GM21619 (cell line): ENCODE data around the gene PRRC1.

Experiments
- ATAC-seq: cut with Tn5 transposase; IDR thresholded peaks from one replicate; pipeline ENCODE4 v1.9.1; 2021; ENCODE audit not compliant: unreplicated experiment

The PRRC1 gene

GRCh38 chr5:127517480-127518318, at the start of gene PRRC1:
Gene PRRC1 (plus strand): TSS chr5:127517640. CDS start chr5:127523480, 5,840 bp downstream.
- ATAC-seq = peak; percentile 91

GRCh38 chr5:127471211-127471610, 46.2 kb upstream of the PRRC1 start:
- ATAC-seq = no peak

- no peak for ATAC-seq
These were observed 44.7 kb upstream of the PRRC1 start for GRCh38 chr5:127472700-127473099.

- no peak for ATAC-seq
These were observed 31.0 kb upstream of the PRRC1 start for GRCh38 chr5:127486471-127486870.

DNA sequence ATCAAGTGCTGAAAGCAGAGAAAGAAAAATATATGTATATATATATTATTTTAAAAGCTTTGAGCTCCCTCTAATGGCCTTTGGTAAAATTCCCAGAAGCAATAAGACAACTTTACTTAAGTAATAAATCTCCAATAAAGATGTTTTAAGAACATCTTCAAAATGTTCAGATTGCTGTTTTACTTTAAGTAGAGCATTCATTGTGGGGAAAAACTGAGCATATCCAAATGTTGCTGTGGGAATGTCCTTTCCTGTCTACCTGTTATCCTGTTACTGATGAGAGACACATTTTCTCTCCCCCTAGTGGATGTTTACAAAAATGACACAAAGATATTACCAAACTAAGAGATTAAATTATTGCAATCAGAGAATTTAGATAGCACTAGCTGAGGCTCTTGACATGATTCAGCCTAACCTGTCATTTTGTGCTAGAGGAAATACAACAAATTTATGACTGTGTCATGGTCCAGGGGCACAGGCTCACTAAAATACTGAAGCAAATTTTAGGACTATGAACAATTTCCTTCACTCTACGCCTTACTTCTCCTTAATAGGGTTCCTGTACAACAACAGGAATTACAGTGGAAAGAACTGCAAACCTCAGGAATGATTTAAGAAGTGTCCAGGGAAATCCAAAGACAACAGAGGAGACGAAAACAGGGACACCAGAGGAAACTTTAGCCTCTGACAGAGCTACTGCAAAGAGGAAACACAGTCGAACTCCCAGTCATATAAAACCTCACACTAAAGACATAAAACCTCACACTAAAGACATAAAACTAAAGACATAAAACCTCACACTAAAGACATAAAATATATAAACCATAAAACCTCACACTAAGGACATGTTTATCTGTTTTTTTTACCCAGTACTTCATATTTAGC, 24.3 kb upstream of the PRRC1 start:
- ATAC-seq = peak; percentile 79

DNA sequence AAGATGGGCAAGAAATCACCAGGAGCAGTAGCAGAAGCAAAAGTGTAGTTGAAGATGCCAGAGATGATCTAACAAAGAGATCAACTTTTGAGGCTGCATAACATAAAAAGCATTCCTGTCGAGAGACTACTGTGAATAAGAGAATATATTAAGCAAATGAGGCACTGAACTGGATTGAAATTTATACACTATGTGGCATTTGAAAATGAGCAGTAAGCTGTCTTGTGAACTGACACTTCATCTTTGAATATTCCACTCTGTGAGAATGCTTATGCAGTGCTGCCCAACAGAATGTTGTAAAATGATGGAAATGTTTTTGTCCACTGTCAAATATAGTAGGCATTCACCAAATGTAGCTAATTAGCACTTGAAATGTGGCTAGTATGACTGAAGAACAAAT, 18.9 kb upstream of the PRRC1 start:
- ATAC-seq = no peak

DNA sequence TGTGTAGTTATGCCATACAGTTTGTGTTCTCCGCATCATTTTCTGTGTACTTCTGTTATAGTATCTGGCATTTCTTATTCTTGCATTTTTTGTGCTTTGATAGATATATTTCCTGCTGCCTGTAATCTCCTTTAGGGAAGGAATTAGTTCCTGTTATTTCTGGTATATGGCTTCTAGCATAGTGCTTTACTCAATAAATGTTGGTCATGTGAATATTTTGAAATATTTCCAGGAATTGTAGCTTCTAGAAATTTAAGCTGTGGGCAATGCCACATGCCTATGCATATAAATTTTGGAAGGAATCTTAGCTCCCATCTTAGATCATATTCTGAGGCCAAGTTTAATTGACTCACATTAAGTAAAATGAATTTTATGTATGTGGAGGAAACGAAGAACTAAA, 11.5 kb upstream of the PRRC1 start:
- ATAC-seq = no peak

DNA sequence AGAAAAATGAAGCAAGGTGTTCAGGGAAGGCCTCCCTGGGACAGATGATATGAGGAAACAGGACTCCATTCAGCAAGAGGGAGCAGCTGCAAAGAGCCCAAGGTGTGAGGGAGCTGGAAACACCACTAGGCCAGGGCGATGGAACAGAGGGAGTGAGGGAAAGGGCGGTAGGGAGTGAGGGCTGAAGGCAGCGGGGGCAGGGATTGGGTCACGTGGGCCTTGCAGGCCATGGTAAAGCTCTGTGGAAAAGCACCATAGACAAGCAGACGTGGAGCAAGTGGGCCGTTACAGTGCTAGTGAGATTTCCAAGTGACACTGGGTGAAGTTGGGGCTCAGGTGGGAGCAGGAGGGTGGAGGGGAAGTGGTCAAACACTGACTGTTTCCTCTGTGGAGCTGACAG, 10.8 kb upstream of the PRRC1 start:
- ATAC-seq = no peak

- no peak for ATAC-seq
These were observed 8.6 kb upstream of the PRRC1 start for GRCh38 chr5:127508644-127509373.

GRCh38 chr5:127513408-127513970, 4.0 kb upstream of the PRRC1 start:
- no peak for ATAC-seq

DNA sequence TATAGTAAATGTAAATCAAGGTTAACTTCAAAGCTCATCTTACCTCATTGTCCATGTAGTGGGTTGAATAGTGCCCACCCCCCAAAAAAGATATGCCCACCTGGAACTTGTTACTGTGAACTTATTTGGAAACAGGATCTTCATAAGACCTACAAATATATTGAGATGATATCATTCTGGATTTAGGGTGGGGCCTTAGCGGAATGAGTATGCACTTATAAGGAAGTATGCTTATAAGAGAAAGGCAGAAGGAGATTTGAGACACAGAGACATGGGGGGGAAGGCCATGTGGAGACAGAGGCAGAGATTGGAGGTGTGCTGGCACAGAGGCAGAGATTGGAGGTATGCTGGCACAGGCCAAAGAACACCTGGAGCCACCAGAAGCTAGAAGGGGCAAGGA, 2.6 kb upstream of the PRRC1 start:
- no peak for ATAC-seq

GRCh38 chr5:127515693-127516440, 1.6 kb upstream of the PRRC1 start:
- no peak for ATAC-seq

GRCh38 chr5:127517110-127517479, 345 bp upstream of the PRRC1 start:
- peak; percentile 24 for ATAC-seq

GRCh38 chr5:127518319-127518621, 830 bp downstream of the PRRC1 start:
- ATAC-seq = peak; percentile 28

DNA sequence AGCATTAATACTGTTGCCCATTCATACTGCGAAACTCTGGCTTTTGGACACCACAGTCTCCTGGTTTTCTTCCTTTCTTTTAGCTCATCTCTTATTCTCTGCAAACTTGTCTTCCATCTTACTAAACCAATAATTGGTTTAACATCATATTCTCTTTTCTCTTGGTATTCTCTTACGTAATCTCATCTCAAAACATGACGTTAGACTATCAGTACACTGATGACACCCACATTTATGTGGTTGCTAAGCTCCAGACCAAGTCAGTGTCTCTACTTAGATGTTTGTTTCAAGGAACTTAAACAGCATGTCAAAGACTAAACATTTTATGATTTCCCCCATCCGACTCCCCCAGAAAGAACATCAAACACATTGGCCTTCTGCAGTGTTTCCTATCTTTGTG, 2.1 kb downstream of the PRRC1 start:
- ATAC-seq = no peak

- ATAC-seq = no peak
These were observed 3.8 kb downstream of the PRRC1 start for GRCh38 chr5:127521138-127521770.

DNA sequence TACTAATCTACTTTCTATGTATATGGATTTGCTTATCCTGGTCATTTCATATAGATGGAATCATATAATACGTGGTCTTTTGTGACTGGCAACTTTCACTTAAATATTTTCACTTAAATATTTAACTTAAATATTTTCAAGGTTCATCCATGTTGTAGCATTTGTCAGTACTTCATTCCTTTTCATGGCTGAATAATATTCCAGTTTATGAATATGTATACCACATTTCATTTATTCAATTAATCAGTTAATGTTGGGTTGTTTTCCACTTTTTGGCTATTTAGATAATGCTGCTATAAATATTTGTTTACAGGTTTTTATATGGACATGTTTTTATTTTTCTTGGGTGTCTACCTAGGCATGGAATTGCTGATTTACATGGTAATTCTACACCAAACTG, 7.7 kb downstream of the PRRC1 start:
- ATAC-seq = no peak

DNA sequence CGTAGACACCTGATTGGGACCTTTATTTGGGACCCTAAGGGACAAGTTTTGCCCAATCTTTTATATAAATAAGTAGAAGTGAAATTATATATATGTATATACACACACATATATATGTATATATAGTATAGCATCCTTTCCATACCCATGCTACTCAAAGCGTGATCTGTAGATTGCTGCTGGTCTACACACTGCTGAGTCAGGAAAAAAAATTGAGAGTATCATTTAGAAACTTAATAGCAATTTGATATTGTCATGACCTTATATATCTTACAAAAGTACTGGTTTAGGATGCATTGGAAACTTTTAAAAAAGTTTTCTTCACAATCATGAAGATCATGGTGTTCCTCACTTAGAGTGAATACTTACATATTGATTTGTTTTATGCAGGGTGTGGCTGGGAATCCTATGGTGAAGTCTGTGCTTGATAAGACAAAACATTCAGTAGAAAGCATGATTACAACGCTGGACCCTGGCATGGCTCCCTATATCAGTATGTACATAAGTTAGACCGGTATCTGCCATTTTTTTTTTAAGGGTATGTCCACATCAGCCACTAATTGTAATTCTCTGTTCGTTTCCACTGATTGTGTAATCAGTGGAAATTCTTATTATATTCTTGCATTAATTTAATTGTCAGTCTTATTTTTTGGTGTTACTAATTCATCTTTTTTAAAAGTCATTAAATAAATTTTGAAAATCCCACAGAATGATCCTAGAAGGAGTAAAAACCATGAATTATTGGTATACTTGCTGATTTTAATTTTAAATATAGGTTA, 12.7 kb downstream of the PRRC1 start:
- no peak for ATAC-seq

- ATAC-seq = no peak
These were observed 19.2 kb downstream of the PRRC1 start for GRCh38 chr5:127536687-127537086.
